Endothelial cell of umbilical vein (primary cell): Measurements from ENCODE around the gene RAB4B. TPM values are rescaled to one million over a fixed set of nuclear protein-coding genes. Genes with fewer than 3 reads are reported as not detected.
A peak's percentile ranks its signal among the peaks of the same experiment; 100 is the strongest.

Experiments used
- BruUV-seq: library from RNA; stranded (reverse); fragments of 400-500 nt; replicated peaks from 2 replicates; lab custom pipeline; 2021; lab: Mats Ljungman, UMichigan
- CTCF ChIA-PET: fragments of 300-600, 350-600 bp; sonication (Branson Sonifier 250); formaldehyde crosslinking; loops from one replicate; lab custom pipeline; 2021; ENCODE audit warnings: antibody characterized with exemption, inconsistent platforms; lab: Charles Lee
- POLR2A ChIA-PET: fragments of 300-600, 350-600 bp; sonication (Branson Sonifier 250); formaldehyde crosslinking; loops from one replicate; lab custom pipeline; 2021; ENCODE audit warnings: antibody characterized with exemption, inconsistent platforms; lab: Charles Lee
- DNase-seq: peaks from one replicate; pipeline ENCODE4 v3.0.0-alpha.2; 2011; ENCODE audit warnings: low read depth, low spot score
- FAIRE-seq: peaks from 2 replicates; lab custom pipeline; 2011; peaks lifted over from hg19 to GRCh38; lab: Jason Lieb, UNC
- H2AFZ ChIP-seq: 2 replicates; pipeline ENCODE4 v1.6.0; 2012; ENCODE audit warnings: low read depth, low read length, control low read depth, inconsistent platforms
- H3K27ac ChIP-seq: 2 replicates; pipeline ENCODE4 v1.5.1; 2011; ENCODE audit warnings: low read depth, mild to moderate bottlenecking, control low read depth, low read length, moderate library complexity; ENCODE audit not compliant: insufficient read depth
- H3K27me3 ChIP-seq, 2 experiments: 2 replicates each; pipeline versions ENCODE4 v1.6.0 to v1.6.1; 2011; ENCODE audit warnings: low read length in 2 of 2, mixed read lengths in 1 of 2; ENCODE audit not compliant: control insufficient read depth in 2 of 2, insufficient read depth in 2 of 2
- H3K36me3 ChIP-seq, 2 experiments: 2 replicates in 1 of 2; 3 replicates in 1 of 2; pipeline ENCODE4 v1.5.1; 2011; ENCODE audit warnings: low read length in 2 of 2, mild to moderate bottlenecking in 1 of 2, moderate library complexity in 1 of 2; ENCODE audit not compliant: control insufficient read depth in 2 of 2, insufficient read depth in 2 of 2; ENCODE audit errors: extremely low read depth in 1 of 2
- H3K4me1 ChIP-seq: 3 replicates; pipeline ENCODE4 v1.5.1; 2011; ENCODE audit warnings: mild to moderate bottlenecking, low read length; ENCODE audit not compliant: control insufficient read depth, insufficient read depth; ENCODE audit errors: extremely low read depth
- H3K4me2 ChIP-seq: 2 replicates; pipeline ENCODE4 v1.6.1; 2011; ENCODE audit warnings: low read length, control low read depth, mixed read lengths; ENCODE audit not compliant: insufficient read depth
- H3K4me3 ChIP-seq, 3 experiments: fragments of 200-600 bp in 1 of 3; sonication (generic), shearing (Covaris generic) in 1 of 3; replicated peaks in 1 of 3; 2 replicates each; pipeline ENCODE4 v1.5.1; 2011 to 2016; ENCODE audit warnings: control low read depth in 3 of 3, low read length in 3 of 3, mild to moderate bottlenecking in 2 of 3, inconsistent platforms in 1 of 3, low read depth in 1 of 3, moderate library complexity in 1 of 3; ENCODE audit not compliant: insufficient read depth in 1 of 3
- H3K79me2 ChIP-seq: 2 replicates; pipeline ENCODE4 v1.6.0; 2012; ENCODE audit warnings: low read length, inconsistent platforms; ENCODE audit not compliant: control insufficient read depth, insufficient read depth
- H3K9ac ChIP-seq: replicated peaks from 2 replicates; pipeline ENCODE3; 2011; ENCODE audit warnings: low read length, control low read depth; ENCODE audit not compliant: insufficient read depth; ENCODE audit errors: extremely low read depth
- H3K9me1 ChIP-seq: replicated peaks from 3 replicates; pipeline ENCODE4 v1.6.0; 2011; ENCODE audit warnings: mild to moderate bottlenecking, low read length; ENCODE audit not compliant: control insufficient read depth, insufficient read depth; ENCODE audit errors: extremely low read depth
- H3K9me3 ChIP-seq: replicated peaks from 2 replicates; pipeline ENCODE4 v1.5.1; 2012; ENCODE audit warnings: low read length, inconsistent platforms; ENCODE audit not compliant: control insufficient read depth, insufficient read depth
- H4K20me1 ChIP-seq: replicated peaks from 2 replicates; pipeline ENCODE3; 2011; ENCODE audit warnings: mild to moderate bottlenecking, low read length; ENCODE audit not compliant: control insufficient read depth, insufficient read depth; ENCODE audit errors: extremely low read depth
- FOS ChIP-seq: IDR thresholded peaks from 2 replicates; pipeline ENCODE4 v1.6.1; 2011; ENCODE audit warnings: mild to moderate bottlenecking, low read length, moderate library complexity, borderline replicate concordance; ENCODE audit not compliant: insufficient read depth
- POLR2AphosphoS5 ChIP-seq: IDR thresholded peaks from 2 replicates; pipeline ENCODE4 v1.6.1; 2012; ENCODE audit warnings: low read depth, mild to moderate bottlenecking, control low read depth, low read length, moderate library complexity; ENCODE audit not compliant: insufficient read depth
- dilution Hi-C: fragments of 300-500 bp; cut with MboI; formaldehyde crosslinking; loops from one replicate; pipeline ENCODE4 v1.15.0; 2019; ENCODE audit warnings: low sequenced_read_pairs; ENCODE audit not compliant: extremely low pct_ligation_motif_present
- intact Hi-C: fragments of 100-400 bp; cut with micrococcal nuclease; formaldehyde crosslinking; loops from one replicate; pipeline ENCODE4 v1.10.0; 2022
- polyA plus RNA-seq, 4 experiments: library from polyadenylated mRNA; depleted of rRNA in 3 of 4; stranded (reverse) in 3 of 4; unstranded in 1 of 4; fragments of >200 nt; gene quantifications; 2 replicates each; pipeline versions ENCODE4 v1.2.1 to v1.2.3, GENCODE V29; 2011 to 2012; ENCODE audit warnings: missing spikeins in 1 of 4
- total RNA-seq: library from RNA; stranded (reverse); gene quantifications from 2 replicates; pipeline ENCODE4 v1.2.3, GENCODE V29; 2021
- TF ChIP-seq, protein P1 (sequence below), 2 donors: IDR thresholded peaks; 1 replicate in 1 of 2; 2 replicates in 1 of 2; pipeline ENCODE4 v1.5.1; 2011; ENCODE audit warnings: low read length in 2 of 2, mild to moderate bottlenecking in 2 of 2, moderate library complexity in 2 of 2, control low read depth in 1 of 2, inconsistent platforms in 1 of 2, low read depth in 1 of 2; ENCODE audit not compliant: insufficient read depth in 1 of 2; ENCODE audit errors: extremely low read depth in 1 of 2
- TF ChIP-seq, protein P2 (sequence below): IDR thresholded peaks from 2 replicates; pipeline ENCODE4 v1.6.1; 2011; ENCODE audit not compliant: insufficient read depth, insufficient read length

The RAB4B gene
- total and polyA plus RNA-seq, 2 donors (not counting 3 experiments of a cell fraction or from before 2014, with no cell fraction given), result 33.6 to 61.0 TPM

DNA sequence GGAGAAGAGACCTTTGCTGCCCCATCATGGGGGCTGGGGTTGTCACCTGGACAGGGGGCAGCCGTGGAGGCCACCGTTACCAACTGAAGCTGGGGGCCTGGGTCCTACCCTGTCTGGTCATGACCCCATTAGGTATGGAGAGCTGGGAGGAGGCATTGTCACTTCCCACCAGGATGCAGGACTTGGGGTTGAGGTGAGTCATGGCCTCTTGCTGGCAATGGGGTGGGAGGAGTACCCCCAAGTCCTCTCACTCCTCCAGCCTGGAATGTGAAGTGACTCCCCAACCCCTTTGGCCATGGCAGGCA is 29.9 kb downstream of the RAB4B start:
- Histone ChIP-seq H4K20me1 (no peaks in the 10 kb centered on the region), H3K9ac (no peak overlapping the region), H2AFZ (no peak overlapping the region), H3K4me3 (no peak overlapping the region), H3K9me3 (no peaks in the 10 kb centered on the region), H3K27ac (no peak overlapping the region), H3K36me3 (peaks cover 9 to 33% of the 10 kb centered on the region in 2 experiments), H3K4me2 (no peak overlapping the region), H3K27me3 (peaks cover 0 to 3% of the 10 kb centered on the region in 2 experiments), H3K9me1 (no peaks in the 10 kb centered on the region), H3K4me1 (peaks cover 51% of the 10 kb centered on the region), H3K79me2 (peaks cover 51% of the 10 kb centered on the region)
- no peak for DNase-seq
- BruUV-seq, result TSS peak; percentile 41
- intact Hi-C loops, result loop anchor here (10.0 kb wide), 1 partner anchor 363 kb away; the partner anchor contains the start of gene SERTAD3
- dilution Hi-C loops, result no loop called here
- TF ChIP-seq, protein P1, sequence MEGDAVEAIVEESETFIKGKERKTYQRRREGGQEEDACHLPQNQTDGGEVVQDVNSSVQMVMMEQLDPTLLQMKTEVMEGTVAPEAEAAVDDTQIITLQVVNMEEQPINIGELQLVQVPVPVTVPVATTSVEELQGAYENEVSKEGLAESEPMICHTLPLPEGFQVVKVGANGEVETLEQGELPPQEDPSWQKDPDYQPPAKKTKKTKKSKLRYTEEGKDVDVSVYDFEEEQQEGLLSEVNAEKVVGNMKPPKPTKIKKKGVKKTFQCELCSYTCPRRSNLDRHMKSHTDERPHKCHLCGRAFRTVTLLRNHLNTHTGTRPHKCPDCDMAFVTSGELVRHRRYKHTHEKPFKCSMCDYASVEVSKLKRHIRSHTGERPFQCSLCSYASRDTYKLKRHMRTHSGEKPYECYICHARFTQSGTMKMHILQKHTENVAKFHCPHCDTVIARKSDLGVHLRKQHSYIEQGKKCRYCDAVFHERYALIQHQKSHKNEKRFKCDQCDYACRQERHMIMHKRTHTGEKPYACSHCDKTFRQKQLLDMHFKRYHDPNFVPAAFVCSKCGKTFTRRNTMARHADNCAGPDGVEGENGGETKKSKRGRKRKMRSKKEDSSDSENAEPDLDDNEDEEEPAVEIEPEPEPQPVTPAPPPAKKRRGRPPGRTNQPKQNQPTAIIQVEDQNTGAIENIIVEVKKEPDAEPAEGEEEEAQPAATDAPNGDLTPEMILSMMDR (IDR thresholded peaks at IDR 0.05; ENCODE audit: extremely low read depth in 1 of 2, insufficient read depth in 1 of 2, low read depth in 1 of 2, low read length in 2 of 2), result no peak
- TF ChIP-seq, protein P2, sequence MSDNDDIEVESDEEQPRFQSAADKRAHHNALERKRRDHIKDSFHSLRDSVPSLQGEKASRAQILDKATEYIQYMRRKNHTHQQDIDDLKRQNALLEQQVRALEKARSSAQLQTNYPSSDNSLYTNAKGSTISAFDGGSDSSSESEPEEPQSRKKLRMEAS, result no peak
- ChIA-PET CTCF (interaction anchor here (1.9 to 3.9 kb wide), 7 partner anchors 9 to 145 kb away, joined by 5 to 70 read pairs (median 22); partner anchors contain the start of genes ACTMAP, COQ8B, EGLN2 and ITPKC), POLR2A (no interaction called here)
- FAIRE-seq, result no peak

DNA sequence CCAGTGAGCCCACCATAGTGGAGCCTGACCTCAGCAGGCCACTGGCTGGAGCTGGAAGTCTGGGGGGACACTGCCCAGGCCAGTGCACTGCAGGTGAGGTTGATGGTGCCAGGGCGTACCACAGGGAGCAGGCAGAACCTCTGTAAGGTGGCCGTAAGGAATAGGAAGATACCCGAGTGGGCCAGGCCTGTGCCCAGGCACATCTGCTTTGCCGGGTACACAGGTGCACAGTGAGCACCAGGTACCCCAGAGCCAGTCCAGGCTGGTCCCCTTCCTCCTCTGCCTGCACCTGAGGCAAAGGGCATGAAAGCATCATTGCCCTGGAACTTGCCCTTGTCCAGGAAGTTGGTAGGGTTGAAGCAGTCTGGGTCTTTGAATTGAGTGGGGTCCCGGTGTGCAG is 30.4 kb downstream of the RAB4B start:
- H3K79me2 ChIP-seq, result peaks cover 46% of the 10 kb centered on the region

More for the DNA sequence above, 30.4 kb downstream of the RAB4B start:
- intact Hi-C loops (loop anchor here (10.0 kb wide), 1 partner anchor 364 kb away; the partner anchor contains the start of gene SERTAD3), dilution Hi-C loops (no loop called here)
- H3K9me1 ChIP-seq, result no peaks in the 10 kb centered on the region
- no peaks in the 10 kb centered on the region for H3K9me3 ChIP-seq
- H2AFZ ChIP-seq, result no peak overlapping the region
- H3K36me3 ChIP-seq, result peaks cover 9 to 29% of the 10 kb centered on the region in 2 experiments
- no TSS peak for BruUV-seq
- H3K4me3 ChIP-seq, result no peak overlapping the region
- H3K9ac ChIP-seq, result no peak overlapping the region
- no peak overlapping the region for H3K4me2 ChIP-seq
- TF ChIP-seq POLR2AphosphoS5, result no peak
- TF ChIP-seq, protein P2, result no peak
- TF ChIP-seq, protein P1 (IDR thresholded peaks at IDR 0.05; ENCODE audit: extremely low read depth in 1 of 2, insufficient read depth in 1 of 2, low read depth in 1 of 2, low read length in 2 of 2), result no peak
- TF ChIP-seq FOS, result no peak
- H3K27ac ChIP-seq, result no peak overlapping the region
- DNase-seq, result no peak
- FAIRE-seq, result no peak
- peaks cover 46% of the 10 kb centered on the region for H3K4me1 ChIP-seq
- CTCF ChIA-PET, result interaction anchor here (2.5 to 3.9 kb wide), 4 partner anchors 9 to 145 kb away, joined by 22 to 70 read pairs (median 33); partner anchors contain the start of genes ACTMAP, EGLN2 and RAB4B
- POLR2A ChIA-PET, result no interaction called here
- H3K27me3 ChIP-seq, result peaks cover 0 to 3% of the 10 kb centered on the region in 2 experiments
- H4K20me1 ChIP-seq, result no peaks in the 10 kb centered on the region
